Spinal cord (tissue), 10 donors: ENCODE results near the gene STPG2. TPM values are rescaled to one million over a fixed set of nuclear protein-coding genes. Genes with fewer than 3 reads are reported as not detected.

Experiments used
- DNase-seq, 6 donors: peaks; one replicate each; pipeline versions ENCODE4 v3.0.0 to v3.0.0-alpha.2; 2013 to 2015; ENCODE audit warnings: low spot score in 6 of 6, low read depth in 4 of 6
- H3K27ac ChIP-seq: one replicate; pipeline ENCODE4 v1.5.1; 2013; ENCODE audit warnings: low read depth, low read length, control low read depth
- H3K27me3 ChIP-seq: one replicate; pipeline ENCODE4 v1.6.1; 2013; ENCODE audit warnings: low read length; ENCODE audit not compliant: control insufficient read depth, insufficient read depth
- H3K36me3 ChIP-seq: one replicate; pipeline ENCODE4 v1.6.1; 2013; ENCODE audit warnings: low read length; ENCODE audit not compliant: control insufficient read depth, insufficient read depth
- H3K4me1 ChIP-seq: one replicate; pipeline ENCODE4 v1.6.1; 2013; ENCODE audit warnings: low read length; ENCODE audit not compliant: control insufficient read depth, insufficient read depth
- H3K4me3 ChIP-seq: one replicate; pipeline ENCODE4 v1.5.1; 2013; ENCODE audit warnings: low read depth, low read length, control low read depth
- H3K9me3 ChIP-seq: one replicate; pipeline ENCODE4 v1.6.1; 2013; ENCODE audit warnings: low read length; ENCODE audit not compliant: control insufficient read depth, insufficient read depth
- WGBS: methylation state at CpG from one replicate; pipeline ENCODE4 v1.1.5; 2013; ENCODE audit warnings: missing lambda C conversion rate; ENCODE audit not compliant: insufficient coverage; 5-methylcytosine and 5-hydroxymethylcytosine counted together
- polyA plus RNA-seq, 2 donors: library from polyadenylated mRNA; unstranded; fragments of 120-200 nt; gene quantifications; one replicate each; pipeline ENCODE4 v1.2.1, GENCODE V29; 2013; ENCODE audit not compliant: insufficient read length in 2 of 2
- total RNA-seq, 2 donors: library from RNA; depleted of rRNA in 1 of 2; stranded (reverse); fragments of 120-200 nt in 1 of 2; fragments of >200 nt in 1 of 2; gene quantifications; one replicate each; pipeline versions ENCODE4 v1.2.3 to v1.2.4, GENCODE V29; 2013 to 2014
- donor health status: healthy.

STPG2 gene
- total and polyA plus RNA-seq, 4 donors: 0.13 to 2.7 (median 0.61) TPM

DNA sequence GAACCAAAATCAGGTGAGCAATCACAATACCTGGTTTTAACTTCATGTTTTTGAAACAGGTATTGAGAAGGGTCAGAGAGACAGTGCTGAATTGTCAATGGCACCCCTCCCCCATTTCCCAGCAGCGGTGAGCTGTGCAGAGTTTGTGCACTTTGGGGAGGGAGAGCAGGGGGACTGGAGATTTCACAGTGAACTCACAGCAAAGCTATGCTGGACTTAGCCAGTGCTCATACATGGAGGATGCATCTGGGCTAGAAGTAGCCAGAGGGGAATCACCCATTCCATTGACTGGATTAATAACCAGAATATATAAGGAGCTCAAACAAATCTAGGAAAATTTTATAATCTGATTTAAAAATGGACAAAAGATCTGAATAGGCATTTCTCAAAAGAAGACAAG, 612.6 kb downstream of the STPG2 start:
- Histone ChIP-seq H3K36me3 (no peaks in the 10 kb centered on the region), H3K9me3 (no peaks in the 10 kb centered on the region), H3K27ac (no peak overlapping the region), H3K4me1 (no peaks in the 10 kb centered on the region), H3K27me3 (no peaks in the 10 kb centered on the region), H3K4me3 (no peak overlapping the region)
- DNase-seq: no peak
- WGBS: 67% methylated on average over 1 of the region's 1 CpG

DNA sequence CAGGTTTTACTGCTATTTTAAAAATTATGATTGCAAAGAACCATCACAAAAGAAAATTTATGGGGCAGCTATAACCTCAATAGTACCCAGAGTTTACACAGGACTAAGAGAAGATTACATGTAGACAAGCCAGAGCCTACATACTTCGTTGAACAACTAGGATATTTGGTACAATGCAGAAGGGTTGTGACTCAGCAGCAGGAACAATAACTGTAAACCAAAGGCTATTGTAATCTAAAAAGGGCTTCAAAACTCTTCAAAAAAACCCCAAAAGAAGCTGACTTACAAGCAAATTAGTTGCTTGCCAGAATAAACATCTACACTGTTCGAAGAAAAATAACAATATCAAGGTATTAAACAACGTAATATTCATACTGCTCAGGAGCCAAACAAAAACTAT, 618.0 kb downstream of the STPG2 start:
- DNase-seq: no peak
- H3K4me1 ChIP-seq: no peaks in the 10 kb centered on the region
- H3K27ac ChIP-seq: no peak overlapping the region
- no CpG with 5 or more reads among the region's 3 CpGs for WGBS
- H3K4me3 ChIP-seq: no peak overlapping the region
- no peaks in the 10 kb centered on the region for H3K27me3 ChIP-seq
- H3K9me3 ChIP-seq: no peaks in the 10 kb centered on the region
- H3K36me3 ChIP-seq: no peaks in the 10 kb centered on the region

DNA sequence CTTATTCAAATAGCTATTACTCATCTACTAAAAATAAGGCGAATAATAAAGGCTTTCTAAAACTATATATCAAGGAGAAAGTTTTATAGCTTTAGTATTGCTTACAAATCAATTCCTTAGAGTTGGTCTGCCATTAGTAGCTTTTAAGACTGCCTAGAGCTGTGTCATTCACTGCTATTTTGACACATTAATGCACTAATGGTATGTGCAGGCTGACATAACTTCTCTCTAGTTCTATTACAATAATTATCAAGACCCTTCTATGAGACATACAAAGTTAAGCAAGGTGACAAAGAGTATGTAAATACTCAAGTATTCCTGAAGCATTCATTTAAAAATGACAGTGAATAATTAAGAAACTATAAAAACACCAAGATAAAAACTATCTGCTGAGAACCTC, 625.3 kb downstream of the STPG2 start:
- Histone ChIP-seq H3K9me3 (no peaks in the 10 kb centered on the region), H3K36me3 (no peaks in the 10 kb centered on the region), H3K4me1 (no peaks in the 10 kb centered on the region), H3K4me3 (no peak overlapping the region), H3K27ac (no peak overlapping the region), H3K27me3 (no peaks in the 10 kb centered on the region)
- WGBS: no CpG with 5 or more reads among the region's 1 CpG
- DNase-seq: no peak

DNA sequence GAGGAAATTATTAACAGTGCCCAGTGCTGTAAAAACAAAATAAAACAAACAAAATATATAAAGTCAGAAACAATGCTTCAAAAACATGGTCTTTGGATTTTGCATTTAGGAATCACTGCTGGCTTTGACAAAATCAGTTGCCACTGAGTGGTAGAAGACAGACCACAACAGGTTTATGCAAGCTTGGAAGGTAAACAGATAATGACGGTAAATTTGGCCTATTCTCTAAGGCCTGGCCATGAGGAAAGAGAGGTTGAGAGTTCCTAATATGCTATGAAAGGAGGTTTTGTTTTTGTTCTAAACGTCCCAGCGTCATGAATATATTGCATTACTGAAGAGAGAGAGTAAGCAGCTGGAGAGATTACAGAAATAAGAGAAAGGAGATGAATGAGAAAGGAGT, 629.4 kb downstream of the STPG2 start:
- DNase-seq: no peak
- no peaks in the 10 kb centered on the region for H3K27me3 ChIP-seq
- no peaks in the 10 kb centered on the region for H3K9me3 ChIP-seq
- H3K4me3 ChIP-seq: no peak overlapping the region
- H3K36me3 ChIP-seq: no peaks in the 10 kb centered on the region
- H3K4me1 ChIP-seq: no peaks in the 10 kb centered on the region
- WGBS: 54% methylated on average over 3 of the region's 3 CpGs
- H3K27ac ChIP-seq: no peak overlapping the region

Other genes with a start within 250 kb of the STPG2 start
- gene RAP1GDS1, start 117.9 kb upstream of the STPG2 start, total RNA-seq: 100 to 1,000 TPM in 1 of 2 donors, 10 to 100 TPM in 1; 67.3 to 182 TPM
- gene RAP1GDS1, start 117.9 kb upstream of the STPG2 start, polyA plus RNA-seq: 100 to 1,000 TPM in 1 of 2 donors, 10 to 100 TPM in 1; 99.4 to 110 TPM